ENCODE results near the gene SCN5A.
A peak's percentile ranks its signal among the peaks of the same experiment; 100 is the strongest.

SCN5A gene

DNA sequence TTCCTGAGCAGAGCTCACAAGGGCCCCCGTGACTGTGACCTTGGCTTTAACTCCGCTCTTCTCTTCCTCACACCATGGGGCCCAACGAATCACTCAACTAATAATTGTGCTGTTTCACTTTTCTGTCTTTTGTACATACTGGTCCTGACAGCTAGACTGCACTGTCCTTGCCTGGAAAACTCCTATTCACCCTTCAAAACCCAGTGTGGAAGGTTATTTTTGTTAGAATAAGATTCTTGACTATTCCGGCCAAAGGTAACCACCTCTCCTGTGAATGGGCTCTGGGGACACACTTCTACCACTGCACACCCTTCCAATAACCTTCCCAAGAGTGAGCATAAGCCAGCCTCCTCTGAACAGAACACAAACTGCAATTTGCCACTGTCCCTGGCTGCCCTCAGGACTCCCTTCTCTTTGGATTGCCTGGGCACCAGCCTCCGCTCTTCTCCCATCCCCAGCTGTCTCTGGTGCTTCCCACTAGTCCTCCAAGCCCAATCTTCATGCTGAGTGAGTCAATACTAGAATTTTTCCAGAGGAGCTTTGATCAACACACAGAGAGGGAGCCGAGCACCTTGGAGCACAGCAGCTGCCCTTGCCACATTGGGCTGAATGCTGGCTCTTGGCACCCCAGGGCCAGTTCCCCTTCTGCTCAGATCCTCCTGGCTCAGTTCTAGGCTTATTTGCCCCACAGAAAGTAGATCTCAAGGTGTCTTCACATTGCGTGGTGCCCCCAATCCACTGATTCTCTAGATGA is 2.1 kb downstream of the SCN5A start:
- DNase-seq, result no peak

DNA sequence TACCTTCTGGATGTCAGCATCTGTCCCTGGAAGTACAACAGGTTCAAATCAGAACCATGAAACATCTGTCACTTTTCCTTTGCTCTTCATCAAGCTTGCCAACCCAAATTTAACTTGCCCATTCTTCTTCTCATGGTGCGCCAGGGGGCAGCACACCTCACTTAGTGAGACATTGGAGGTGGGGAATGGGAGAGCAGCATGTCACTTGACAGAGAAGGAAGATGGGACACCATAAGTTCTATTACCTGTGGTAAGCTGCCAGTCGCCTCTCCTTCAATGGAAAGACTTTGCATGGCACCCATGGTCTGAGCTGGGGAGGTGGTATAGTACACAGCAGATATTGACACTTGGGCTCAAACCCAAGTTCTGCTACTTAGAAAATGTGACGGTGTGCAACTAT is 2.9 kb downstream of the SCN5A start:
- DNase-seq, result peak; percentile 38

DNA sequence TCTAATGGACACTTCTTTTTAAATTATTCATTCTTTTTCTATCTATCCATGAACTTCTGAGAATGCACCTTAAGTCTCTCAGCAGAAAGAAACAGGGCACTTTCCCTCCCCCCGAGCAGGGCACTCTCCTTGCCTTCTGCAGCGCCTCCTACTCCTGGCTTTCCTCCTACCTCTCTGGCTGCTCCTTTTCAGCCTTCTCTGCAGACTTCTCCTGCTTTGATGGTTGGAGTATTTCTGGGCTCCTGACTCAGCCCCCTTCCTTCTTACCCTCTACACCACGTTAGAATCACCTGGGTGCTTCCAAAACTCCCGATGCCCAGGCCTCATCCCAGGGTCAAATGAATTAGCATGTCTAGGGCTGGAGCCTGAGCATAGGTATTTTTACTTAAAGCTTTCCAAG is 3.4 kb downstream of the SCN5A start:
- no peak for DNase-seq

DNA sequence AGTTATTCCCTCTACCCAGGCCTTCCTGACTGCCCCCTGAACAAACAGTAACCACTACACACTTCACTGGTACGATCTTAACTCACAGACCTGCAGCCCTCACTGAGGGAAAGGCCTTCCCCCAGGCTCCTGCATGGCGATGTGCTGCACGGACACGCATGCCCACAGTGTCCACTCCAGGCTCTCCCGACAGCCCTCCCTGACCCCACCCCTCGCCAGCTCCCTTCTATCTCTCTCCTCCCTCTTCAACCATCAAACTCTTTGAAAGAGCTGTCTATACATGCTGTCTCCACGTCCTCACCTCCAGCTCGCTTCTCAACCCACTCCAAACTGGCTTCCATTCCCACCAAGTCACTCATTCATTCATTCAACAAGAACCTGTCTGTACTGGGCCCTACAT is 3.9 kb downstream of the SCN5A start:
- no peak for DNase-seq

DNA sequence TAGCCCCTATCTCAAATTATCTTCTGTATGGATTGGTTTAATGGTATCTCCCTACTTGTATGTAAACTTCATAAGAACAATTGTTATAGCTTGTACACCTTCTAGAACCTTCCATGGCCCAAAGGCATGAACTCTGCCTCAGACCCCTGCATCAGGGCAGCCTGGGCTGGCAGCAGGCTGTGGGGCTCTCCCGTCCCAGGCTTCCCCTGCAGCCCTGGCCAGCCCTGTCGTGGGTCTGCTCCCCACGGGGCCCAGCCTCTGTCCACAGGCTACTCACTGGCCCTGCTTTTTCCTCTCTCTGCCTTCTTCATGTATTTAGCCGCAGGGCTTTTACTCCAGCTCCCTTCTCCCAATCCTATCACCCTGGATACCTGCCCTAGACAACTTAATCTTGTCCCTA is 4.4 kb downstream of the SCN5A start:
- no peak for DNase-seq

DNA sequence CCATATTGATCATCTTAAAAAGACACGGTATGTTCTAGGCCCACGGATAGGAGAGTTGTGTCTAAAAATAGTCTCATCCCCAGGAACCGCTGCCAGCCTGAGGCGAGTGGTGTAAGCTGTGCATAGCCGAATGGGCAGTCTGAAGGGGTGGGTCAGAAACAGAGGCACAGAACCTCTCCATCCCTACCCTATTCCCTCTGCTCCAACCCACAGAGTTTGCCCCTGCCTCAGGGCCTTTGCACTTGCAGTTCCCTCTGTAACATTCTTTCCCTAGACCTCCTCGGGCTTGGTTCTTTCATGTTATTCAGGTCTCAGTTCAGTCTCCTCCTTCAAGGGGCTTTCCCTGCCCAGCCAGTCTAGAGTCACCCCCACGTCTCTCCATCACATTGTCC is 4.8 kb downstream of the SCN5A start:
- no peak for DNase-seq

DNA sequence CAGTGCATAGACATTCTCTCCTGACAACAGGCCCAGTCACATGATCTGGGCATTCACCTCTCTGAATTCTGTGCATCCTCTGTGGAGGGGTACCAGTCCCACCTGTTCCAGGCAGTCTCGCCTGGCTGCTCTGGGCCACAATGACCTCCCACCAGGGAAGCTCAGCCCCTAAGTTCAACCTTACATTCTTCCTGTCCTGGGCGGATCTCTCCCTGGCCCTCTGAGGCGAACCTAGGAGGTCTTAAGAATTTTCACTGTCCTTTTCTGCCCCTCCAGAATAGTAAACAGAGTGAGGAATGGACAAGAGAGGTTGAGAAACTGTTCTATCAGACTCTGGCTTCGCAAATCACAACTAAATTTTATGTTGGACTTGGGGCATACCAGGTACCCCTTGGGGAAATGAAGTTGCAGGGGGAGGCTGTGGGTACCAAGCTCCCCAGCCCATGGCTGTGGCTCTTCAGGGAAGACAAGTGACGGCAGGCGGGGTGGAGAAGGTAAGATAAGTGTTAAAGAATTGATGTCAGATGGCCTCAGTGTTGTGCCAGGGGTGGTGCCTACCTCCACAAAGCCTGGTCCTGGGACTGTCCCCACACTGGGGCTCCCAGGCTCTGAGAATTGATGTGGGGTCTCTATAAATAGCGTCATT is 5.3 kb downstream of the SCN5A start:
- no peak for DNase-seq

DNA sequence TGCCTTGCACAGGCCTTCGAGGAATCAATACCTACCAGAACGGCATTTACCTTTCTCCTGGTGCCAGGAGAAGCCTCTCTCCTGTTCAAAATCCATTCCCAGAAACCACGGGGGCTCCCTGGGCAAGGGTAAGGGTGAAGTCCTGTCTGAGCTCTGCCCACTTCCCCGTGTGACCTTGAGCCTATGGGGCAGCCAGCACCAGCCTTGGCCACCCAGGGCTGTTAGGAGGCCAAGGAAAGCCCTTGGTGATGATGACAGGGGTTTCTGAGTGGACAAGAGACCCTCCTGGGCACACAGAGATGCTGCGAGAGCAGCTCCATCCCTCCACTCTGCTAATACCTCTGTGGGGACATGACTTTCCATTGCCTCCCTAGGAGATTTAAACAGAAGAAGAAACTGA is 5.9 kb downstream of the SCN5A start:
- DNase-seq, result no peak

DNA sequence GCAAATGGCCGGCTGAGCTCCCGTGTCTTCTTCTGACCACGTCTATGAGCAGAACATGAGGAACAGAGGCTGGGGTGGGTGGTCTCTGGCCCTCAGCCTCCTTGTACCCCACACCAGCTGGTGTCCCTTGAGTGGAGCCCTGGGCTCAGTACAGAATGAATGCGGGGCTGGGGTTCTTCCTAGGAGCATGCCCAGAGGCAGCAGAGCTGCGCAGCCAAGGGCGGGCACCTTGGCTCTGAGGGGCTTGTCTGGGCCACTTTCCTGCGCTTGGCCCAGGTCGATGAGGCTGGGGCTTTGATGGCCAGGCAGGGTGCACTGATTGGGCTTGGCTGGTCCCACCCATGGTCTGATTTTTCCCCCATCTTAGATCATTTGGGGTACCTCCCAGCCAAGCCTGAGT is 6.4 kb downstream of the SCN5A start:
- no peak for DNase-seq

DNA sequence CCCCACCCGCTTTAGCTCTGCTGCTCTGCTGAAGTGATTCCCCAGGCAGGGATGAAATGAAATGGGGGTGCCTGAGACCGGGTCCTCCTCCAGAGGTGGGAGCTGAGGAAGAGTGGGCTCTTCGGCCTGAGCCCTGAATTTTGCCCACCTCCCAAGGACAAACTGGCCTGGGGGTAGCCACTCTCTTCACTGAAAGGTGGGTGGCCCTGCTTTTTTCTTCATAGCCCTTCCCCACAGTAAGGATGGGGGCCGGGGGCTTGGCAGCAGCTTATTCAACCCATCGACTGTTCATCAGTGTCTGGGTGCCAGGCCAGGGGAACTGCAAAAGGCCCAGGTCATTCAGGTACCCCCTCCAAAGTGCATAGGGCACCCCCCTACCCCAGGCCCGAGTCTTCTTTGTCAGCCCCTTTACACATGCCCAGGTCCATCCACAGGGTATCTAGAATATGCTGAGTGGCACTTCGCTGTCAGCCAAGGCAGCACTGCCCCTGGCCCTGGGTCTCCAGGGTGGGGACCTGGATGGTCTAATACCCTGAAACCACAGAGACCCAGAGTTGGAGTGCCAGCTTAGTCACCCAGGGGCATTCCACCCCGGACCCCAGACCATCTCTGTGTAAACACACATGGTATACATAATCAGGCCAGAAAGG is 7.9 kb downstream of the SCN5A start:
- DNase-seq, result no peak

DNA sequence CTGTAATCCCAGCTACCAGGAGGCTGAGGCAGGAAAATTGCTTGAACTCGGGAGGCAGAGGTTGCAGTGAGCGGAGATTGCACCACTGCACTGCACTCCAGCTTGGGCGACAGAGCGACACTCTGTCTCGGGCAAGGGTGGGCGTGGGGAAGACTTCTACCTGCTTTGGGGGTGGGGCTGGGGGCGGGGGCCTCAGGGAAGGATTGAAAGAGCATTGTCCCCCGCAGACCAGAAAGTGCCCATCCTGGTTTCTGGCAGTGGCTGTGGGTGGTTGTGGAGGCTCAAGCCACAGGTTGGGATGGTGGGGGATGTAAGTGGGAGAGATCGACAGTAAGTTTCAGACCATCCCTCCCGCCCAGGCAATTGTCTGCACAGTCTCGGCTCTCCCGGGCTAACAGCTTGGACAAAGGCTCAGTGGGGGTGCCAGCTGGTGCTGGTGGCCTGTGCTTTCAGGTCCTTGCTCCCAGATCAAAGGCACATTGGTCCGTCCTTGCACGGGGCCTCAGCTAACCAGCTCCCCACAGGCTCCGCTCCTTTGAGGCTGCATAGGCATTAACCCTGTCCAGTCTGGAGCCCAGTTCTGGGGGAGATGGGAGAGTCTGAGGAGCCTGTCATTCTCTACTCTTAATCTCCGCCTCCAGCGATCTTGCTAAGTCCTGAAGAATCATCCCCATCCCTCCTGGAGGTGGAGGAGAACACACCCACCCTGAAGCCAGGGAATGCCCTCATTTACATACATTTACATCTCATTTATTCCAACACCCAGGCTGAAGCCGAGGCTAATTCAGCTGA is 8.6 kb downstream of the SCN5A start:
- DNase-seq, result no peak

DNA sequence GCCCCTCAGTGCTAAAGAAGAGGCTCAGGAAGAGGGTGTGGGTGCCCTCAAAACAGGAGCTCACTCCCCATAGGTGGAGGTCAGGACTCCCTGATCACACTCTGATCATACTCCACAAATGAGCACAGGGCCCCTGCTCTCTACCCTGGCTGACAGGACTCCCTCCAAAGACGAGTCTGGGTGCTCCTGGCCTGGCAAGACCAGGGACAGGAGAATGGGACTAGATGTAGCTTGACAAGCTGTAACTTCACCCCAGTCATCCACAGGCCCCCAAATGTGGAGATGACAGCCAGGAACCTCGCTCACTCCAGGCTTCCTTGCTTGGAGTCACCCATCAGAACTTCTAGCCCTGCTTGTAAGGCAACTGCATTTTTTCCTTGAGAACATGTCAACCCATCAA is 11.1 kb downstream of the SCN5A start:
- DNase-seq, result no peak

DNA sequence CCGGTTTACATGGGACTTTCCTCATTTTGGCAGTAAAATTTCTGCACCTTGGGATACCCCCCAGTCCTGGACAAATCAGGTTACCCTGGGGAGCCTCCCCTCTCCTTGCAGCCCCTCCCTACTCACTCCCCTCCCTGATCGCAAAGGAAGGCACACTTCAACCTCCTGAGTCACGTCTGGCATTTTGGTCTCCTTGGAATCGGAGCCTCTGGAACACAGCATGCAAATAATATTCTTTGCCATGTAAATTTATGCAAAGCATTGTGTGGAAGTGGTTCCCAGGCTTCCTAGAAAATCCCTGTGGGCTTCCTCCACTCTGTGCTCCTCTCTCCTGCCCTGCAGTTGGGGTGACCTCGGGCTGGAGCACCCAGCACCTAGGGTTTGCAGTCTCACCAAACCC is 11.6 kb downstream of the SCN5A start:
- DNase-seq, result no peak

DNA sequence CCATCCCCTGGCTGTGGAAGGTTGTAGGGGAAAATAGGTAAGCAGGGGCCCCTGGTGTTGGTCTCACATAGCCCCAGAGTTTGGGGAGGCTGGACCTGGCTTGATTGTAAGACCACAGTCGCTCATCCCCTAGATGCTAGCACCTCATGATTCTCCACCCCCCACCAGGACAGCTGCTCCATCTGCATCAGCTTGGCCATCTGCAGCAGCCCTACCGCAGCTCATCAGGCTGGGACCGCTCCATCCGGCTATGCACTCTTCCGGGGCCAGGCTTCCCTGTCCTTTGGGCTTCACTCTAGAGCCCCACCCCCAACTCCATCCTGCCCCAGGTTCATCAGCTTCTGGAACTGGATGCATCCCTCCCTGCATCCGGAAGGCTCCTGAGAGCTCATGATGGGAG is 12.6 kb downstream of the SCN5A start:
- no peak for DNase-seq

DNA sequence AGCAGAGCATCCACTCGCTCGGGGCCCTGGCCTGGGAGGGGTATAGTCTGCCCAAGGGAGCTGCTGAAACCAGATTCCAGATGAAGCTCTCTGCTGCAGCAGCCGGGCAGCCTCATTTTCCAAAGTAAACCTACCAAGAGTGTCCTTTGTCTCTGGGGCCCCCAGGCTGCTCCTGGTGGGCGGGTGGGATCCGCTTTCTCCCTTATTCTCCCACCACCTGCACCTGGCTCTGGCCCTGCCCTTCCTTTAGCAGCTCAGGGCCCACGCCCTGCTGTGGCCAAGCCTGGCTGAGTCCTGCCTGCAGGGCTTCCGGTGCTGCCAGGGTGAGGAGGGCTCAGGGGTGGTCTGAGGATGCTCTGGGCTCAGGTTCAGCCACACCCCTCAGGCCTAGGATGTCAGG is 13.0 kb downstream of the SCN5A start:
- no peak for DNase-seq

DNA sequence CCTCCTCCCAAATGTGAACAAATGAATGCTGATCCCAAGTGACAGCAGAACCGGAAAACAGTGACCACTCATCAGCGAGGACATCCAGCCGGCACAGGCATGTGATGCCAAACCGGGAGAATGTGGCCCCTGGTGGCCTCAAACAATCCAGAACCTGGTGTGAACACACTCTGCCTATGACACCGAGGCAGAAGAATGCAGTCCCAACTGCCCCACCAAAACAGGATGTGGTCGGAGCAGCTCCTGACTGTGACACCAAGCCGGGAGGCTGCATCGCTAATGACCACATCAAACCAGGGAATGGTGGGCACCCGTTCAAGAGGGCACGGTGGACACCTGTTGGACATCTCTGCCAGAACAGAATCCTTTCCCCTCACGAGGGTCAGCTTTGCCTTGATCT is 15.4 kb downstream of the SCN5A start:
- DNase-seq, result no peak

DNA sequence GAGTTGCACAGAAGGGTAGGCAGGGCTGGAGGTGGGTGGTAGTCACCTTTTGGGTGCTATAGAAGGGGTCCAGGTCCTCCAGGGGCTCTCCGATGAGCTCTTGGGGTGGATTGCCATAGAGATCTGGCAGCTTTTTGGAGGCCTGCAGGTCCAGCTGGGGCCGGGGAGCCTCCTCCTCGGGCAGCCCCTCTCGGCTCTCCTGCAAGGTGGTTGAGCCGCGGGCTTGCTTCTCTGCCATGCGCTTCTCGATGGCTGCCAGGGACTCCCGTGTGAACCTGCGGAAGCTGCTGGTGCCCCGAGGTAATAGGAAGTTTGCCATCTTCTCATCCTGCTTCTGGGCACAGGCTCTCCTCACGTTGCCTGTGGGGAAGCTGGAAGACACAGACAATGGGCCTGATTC is 16.5 kb downstream of the SCN5A start:
- no peak for DNase-seq

DNA sequence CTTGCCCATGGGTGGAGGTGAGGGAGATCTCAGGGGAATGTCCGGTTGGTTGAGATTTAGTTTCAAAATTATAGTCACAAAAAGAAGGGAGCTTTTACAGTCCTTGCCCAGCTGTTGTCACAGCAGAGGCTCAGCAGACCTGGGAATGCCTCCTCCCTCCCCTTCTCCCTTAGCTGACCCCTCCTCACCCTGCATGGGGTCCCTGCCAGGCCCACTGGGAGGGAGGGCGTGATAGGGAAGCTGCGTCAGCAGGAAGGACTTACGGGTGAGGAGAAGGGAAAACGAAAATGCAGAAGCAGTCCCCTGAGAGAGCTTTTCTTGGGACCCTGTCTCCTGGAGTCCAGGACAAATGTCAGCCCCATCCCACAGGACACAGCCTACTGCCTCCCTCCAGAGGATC is 18.9 kb downstream of the SCN5A start:
- DNase-seq, result no peak

DNA sequence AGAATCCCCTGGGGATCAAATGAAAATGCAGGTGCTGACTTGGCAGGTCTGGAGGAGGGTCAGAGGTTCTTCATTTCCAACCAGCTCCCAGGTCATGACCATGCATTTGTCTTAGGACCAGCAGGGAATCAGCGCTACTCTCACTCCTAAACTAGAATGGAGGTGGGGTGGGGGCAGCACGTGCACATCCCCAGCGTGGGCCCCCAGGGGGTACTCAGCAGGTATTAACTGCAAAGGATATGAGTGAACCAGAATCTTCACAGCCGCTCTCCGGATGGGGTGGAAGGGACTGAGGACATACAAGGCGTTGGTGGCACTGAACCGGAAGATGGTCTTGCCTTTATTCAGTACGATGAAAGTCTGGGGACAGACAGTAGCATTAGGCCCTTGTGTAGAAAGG is 19.4 kb downstream of the SCN5A start:
- DNase-seq, result no peak

DNA sequence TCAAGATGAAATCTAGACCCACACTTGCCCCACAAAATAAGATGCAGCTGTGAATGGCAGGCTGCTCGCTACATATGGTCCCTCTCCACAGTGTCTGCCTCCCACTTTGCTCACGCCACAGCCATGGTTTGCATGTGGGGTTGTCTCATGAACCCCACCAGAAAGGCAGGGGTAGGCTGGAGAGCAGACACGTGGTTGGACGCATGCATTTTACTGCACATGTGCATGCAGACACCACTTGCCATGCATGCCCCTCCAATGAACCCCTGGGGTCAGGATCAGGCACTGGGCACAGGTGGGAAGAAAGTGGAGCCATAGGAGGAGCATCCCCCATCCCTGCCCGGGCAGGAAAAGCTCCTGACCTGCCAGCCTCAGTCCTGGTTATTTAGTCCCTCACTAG is 20.7 kb downstream of the SCN5A start:
- DNase-seq, result no peak

DNA sequence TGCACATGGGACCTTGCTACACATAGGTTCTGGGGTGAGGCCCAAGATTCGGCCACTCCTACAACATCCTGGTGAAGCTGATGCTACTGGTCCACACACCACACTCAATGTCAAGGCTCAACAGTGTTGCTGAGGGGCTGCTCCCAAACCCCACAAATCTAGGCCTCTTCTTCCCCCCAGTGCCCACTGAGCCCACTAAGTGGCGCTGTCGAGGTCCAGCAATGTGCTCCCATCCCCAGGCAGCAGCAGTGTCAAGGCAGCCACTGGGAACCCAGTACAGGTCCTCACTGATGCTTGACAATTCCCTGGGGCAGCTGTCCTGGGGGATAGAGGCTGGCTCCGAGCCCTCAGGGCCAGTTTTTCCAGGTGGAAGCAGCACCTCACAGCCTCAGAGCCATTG is 21.5 kb downstream of the SCN5A start:
- peak; percentile 28 for DNase-seq

DNA sequence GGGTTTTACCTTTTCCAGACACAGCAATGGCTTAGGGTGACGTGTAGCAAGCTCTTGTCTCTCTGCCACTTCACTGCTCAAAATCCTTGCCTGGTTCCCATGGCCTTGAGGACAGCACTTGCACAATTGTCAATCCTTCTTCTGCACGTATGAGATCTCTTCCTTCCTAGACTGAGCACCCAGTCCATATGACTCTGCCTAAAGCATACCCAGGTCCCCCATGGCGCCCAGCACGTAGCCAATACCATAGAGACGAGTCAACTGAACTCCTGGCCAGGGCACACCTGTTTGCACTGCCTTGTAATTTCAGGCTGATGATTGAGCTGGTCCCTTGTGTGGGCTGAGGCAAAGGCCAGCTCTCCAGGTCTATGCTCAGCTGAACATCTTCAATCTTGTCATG is 23.3 kb downstream of the SCN5A start:
- no peak for DNase-seq

DNA sequence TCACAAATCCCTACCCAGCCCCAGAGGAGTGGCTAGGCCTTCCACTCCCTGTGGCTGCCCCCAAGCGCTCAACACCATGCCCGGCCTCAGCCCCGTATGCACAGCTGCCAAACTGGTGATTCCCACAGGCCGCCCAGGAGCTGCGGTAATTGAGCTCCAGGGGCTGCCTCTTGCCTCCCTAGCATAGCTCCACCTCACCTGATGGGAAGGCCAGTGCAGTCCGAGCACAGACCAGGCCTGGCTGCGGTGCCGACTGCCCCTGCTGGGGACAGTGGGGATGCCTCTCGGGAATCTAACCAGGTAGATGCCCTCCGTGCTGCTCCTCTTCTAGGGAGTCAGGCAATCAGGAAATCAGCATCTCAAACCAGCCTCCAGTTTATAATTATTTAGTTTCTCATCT is 25.9 kb downstream of the SCN5A start:
- DNase-seq, result no peak

DNA sequence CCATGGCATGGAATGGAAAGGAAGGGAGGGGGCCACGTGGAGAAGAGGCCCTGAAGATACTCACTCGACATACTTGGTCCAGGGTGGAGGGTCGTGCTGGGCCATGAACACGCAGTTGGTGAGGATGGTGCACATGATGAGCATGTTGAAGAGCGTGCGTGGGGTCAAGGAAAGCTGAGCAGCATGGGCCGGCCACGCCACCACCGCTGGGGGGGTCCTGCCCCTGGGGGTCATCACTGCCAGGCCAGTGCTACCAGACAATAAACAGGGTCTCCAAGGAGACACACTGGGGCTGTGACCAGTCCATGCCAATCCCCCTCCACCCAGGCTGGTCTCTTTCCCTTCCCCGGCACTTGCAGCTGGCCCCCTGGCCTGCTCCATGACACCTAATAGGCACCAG is 27.2 kb downstream of the SCN5A start:
- no peak for DNase-seq
